Endothelial cell of hepatic sinusoid (primary cell): ENCODE results near the gene CALD1.

Experiments used
- in situ Hi-C: cut with HindIII; loops from 2 replicates; pipeline ENCODE4 v1.10.0; 2017; ENCODE audit warnings: low sequenced_read_pairs

The CALD1 gene

DNA sequence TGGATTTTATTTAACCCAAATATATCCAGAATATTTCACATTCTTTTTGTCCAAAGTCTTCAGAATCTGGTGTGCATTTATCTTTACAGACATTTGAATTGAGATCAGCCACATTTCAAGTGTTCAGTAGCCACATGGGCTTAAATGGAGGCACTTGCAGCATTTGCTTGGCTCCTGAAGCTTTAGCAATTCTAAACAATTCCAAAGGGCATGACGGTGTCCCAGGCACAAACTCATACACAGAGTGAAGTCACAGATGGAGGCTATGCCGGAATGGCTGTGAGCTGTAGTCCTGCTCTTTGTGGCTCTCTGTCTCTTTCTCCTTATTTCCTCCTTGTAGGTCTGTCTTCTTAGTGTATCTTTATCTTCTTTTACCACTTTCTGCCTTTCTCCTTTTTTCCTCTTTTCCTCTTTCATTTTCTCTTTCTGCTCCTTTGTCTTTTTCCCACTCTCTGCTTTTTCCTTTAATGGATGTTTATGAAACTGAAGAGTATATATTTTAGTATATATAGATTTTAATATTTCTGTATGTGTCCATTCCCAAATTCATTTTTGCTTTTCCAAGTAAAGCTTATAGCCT lies 214.5 kb downstream of the CALD1 start:
- in situ Hi-C loops: no loop called here

DNA sequence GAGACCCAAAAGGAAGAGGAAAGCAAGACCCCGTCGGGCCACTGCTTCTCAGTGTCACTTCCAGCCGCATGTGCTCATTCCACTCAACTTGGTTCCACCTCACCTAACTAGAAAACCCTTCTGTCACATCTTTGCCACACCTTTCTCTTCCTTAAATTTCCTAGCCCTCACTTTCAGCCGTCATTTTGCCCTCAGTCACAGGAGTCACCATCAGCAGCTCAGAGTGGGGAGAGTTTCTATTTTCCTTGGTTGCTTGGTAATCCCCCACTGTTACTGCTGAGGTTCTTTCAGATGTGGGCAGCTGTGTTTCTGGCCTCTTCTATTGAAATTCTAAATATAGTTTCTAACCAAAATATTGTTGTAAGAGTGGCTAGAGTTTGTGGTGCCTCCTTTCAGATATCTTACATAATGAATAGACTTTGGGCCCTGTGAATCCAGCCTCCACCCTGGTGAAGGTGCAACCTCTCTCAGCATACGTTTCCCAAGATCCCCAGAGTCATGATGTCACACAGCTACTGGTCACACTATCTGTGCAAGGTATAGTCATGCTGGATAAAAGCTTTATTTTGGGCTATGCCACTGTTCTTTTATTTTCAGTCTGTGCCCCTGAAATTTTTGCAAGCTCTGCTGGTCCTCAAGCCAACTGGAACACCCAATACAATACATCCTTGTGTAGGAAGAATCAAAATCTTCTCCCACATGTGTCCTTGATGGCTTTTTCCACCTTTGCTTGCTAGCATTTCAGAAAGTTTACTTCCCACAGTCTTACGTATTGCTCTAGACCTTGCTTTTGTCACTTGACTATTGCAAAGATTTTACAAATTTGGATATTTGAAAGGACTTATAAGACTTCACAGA lies 216.0 kb downstream of the CALD1 start:
- in situ Hi-C loops: no loop called here

- in situ Hi-C loops: no loop called here
Measured at GRCh38 chr7:134996097-134996550, 216.7 kb downstream of the CALD1 start.

- in situ Hi-C loops: no loop called here
Measured at GRCh38 chr7:134997214-134997885, 217.9 kb downstream of the CALD1 start.

DNA sequence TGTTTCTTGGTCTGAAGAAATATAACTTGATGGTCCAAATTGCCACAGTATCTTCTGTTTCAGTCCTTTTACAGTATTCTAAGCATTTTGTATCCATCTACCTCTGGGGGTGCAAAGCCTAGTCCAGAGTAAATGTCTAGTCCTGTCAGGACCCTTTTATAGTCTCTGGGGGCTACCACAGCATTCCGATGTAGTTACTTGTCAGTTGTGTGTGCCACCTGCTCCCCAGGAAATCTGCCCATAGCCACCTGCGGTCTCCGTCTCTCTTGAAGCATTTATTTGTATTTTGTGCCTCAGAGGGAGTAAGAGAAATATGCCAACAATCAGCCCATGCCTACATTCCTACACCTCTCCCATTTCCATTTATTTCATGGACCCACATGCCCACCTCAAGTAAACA lies 219.7 kb downstream of the CALD1 start:
- in situ Hi-C loops: no loop called here

- in situ Hi-C loops: no loop called here
Measured at GRCh38 chr7:135001390-135002165, 222.1 kb downstream of the CALD1 start.

GRCh38 chr7:135012229-135012628 lies 232.8 kb downstream of the CALD1 start:
- in situ Hi-C loops: no loop called here
